Stimulated activated CD8-positive, alpha-beta memory T cell treated with anti-CD3 and anti-CD28 coated beads, Interleukin-7, amount 100 ng/mL, for 48 hours (primary cell): Measurements from ENCODE around the gene KRTAP12-3.
"Not testable (repeated sequence)": the region's sequence is repeated elsewhere in the genome, so short reads cannot be mapped to it uniquely, and the experiment has no call there.

Source experiments
- DNase-seq, 2 donors: peaks; one replicate each; pipeline ENCODE4 v3.0.0-alpha.2; 2020; ENCODE audit warnings: low read depth in 1 of 2; ENCODE audit errors: extremely low read depth in 1 of 2

The KRTAP12-3 gene

GRCh38 chr21:44682580-44683151 lies 24.9 kb downstream of the KRTAP12-3 start:
- DNase-seq: no peak

- no peak for DNase-seq
Observed at GRCh38 chr21:44684077-44684476, 26.3 kb downstream of the KRTAP12-3 start.

- DNase-seq: no peak
Observed at GRCh38 chr21:44684483-44684882, 26.8 kb downstream of the KRTAP12-3 start.

DNA sequence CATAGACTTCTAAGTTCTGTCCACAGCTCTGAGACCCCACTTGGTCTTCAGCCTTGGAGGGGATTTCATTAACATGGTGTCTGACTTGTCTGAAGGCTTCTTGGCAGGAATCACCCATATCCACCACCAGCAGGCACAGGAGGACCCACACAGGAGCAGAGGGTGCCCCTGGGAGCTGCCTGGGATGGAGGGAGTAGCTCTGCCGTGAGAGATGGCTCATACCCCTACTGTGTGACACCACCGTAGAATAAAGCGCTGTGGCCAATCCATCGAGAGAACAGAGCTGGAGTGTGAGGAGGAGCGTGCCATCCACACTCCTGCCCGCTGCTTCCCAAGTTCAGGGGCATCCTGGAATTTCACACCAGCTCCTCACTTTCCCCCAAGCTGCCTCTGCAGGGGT lies 27.3 kb downstream of the KRTAP12-3 start:
- not testable (repeated sequence) for DNase-seq

DNA sequence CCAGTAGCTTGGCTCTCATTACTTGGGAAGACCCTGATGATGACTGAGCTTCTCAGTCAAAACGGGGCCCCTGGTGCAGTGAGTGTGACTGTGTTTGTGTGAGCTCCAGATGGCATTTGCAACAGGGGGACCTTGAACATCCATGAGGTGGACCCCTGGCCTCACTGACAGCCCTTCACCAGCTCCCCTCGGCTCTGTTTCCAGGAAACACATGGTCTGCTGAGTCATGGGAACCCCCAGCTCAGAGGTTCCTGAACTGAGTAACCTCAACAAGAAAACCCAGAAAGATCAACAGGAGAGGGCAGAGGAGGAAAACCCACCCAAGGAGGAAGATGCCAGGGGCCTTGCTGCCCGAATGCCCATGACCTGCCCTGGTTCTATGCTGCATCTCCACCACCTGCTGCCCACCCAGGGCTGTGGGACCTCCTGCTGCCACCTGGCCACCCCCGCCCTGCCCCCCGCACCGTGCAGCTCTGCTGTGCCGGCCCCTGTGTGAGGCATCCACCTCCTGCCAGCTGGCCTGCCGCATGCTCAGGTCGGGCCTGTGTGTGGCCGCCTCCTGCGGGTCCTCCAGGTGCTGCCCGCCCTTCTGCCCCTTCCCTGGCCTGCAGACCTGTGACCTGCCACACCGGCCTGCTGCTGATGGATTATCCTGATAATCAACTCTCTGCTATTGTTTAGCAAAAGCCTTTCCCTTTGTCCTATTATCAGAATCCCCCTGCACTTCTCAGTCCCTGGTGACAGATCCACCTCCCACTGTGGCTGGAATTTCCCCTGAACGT lies 28.5 kb downstream of the KRTAP12-3 start:
- DNase-seq: no peak

DNA sequence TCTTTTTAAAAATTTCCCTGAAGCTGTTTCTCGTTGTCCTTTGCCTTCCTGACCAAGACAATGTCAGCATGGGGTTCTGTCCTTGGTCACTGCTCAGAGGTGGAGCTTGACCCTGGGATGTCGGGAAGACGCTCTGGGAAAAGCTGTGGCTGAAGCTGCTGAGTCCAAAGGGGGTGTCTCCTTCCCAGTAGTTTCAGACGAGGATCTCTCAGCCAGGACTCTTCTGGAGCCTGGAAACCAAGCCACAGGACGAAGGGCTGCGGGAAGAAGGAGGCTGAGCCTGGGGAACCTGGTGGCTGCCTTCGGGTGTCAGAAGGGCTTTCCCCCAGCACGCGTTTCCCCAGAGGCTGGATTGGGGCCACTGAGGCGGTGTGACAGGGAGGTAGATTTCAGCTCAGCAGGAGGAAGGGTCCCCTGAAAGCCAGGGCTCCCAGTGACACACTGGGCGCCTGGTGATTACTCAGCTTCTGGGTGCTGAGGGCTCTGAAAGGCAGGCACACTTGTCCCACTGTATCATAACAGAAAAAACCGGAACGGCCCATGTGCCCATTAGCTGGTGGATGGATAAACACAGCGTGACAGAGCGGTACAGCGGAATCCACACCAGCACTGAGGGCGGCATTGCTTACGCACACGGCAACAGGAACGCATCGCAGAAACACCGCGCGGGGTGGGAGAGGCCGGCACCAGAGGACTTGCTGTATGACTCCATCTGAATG lies 29.3 kb downstream of the KRTAP12-3 start:
- DNase-seq: no peak

DNA sequence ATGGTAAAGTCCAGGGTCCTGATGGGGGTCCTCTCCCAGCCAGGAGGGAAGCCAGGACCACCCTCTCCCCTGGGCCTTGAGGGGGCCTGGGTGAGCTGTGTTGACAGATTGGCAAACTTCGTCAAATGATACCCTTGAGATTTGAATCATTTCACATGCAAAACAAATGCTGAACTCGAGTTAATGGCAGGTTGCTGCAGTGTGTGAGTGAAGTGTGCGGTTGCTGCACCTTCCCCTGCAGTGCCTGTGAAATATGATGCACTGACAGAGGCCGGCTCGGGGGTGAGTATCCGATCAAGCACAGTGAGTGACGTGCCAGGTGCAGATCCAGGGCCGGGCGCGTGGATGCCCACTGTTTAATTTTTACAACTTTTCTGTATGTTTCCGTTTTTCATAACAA lies 29.9 kb downstream of the KRTAP12-3 start:
- no peak for DNase-seq

DNA sequence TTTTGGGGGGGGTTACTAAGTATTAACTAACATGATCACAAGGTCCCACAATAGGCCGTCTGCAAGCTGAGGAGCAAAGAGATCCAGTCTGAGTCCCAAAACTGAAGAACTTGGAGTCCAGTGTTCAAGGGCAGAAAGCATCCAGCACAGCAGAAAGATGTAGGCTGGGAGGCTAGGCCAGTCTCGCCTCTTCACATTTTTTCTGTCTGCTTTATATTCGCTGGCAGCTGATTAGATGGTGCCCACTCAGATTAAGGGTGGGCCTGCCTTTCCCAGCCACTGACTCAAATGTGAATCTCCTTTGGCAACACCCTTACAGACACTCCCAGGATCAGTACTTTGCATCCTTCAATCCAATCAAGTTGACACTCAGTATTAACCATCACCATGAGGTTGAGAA lies 32.0 kb downstream of the KRTAP12-3 start:
- DNase-seq: not testable (repeated sequence)

GRCh38 chr21:44691686-44692085 lies 34.0 kb downstream of the KRTAP12-3 start:
- no peak for DNase-seq

GRCh38 chr21:44692798-44693512 lies 35.2 kb downstream of the KRTAP12-3 start:
- no peak for DNase-seq

- no peak for DNase-seq
Observed at GRCh38 chr21:44694776-44695175, 37.0 kb downstream of the KRTAP12-3 start.

DNA sequence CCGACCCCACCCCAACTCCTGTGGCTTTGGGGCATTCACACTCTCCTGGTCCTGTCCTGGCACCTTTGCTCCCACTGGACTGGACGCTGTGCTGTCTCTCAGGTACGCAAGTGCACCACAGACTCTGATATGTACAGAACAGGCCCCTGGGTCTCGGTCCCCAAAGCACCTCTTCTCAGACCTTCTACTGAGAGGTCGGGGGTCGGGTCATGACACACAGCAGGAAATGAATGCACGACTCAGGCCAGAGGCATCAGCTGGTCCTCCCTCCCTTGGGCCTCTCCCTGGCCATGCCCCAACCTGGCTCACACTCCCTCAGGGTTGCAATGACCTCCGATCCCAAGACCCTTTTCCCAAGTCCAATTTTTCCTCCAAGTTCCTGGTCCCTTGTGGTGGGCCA lies 37.5 kb downstream of the KRTAP12-3 start:
- no peak for DNase-seq

DNA sequence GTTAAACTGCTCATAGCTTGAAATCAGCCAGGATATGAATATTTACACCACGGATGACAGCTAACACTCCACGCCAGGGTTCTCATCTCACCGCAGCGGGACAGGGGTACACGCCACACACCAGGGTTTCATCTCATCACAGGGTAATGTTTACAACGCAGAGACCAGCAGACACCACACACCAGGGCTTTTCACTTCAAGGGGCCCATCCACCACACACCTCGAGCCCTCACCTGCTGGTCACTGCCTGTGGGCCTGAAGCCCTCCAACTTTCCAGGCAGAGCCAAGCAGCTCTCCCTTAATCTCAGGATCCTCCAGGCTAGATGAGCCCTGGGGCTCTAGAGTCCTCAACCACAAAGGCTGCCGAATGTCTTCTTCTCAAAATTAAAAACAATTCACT lies 37.9 kb downstream of the KRTAP12-3 start:
- DNase-seq: no peak

GRCh38 chr21:44696572-44696971 lies 38.8 kb downstream of the KRTAP12-3 start:
- DNase-seq: no peak

DNA sequence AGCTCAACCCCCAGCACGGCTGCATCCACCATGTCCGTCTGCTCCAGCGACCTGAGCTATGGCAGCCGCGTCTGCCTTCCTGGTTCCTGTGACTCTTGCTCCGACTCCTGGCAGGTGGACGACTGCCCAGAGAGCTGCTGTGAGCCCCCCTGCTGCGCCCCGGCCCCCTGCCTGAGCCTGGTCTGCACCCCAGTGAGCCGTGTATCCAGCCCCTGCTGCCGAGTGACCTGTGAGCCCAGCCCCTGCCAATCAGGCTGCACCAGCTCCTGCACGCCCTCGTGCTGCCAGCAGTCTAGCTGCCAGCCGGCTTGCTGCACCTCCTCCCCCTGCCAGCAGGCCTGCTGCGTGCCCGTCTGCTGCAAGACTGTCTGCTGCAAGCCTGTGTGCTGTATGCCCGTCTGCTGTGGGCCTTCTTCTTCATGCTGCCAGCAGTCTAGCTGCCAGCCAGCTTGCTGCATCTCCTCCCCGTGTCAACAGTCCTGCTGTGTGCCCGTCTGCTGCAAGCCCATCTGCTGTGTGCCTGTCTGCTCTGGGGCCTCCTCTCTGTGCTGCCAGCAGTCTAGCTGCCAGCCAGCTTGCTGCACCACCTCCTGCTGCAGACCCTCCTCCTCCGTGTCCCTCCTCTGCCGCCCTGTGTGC lies 39.6 kb downstream of the KRTAP12-3 start, which contains the start of gene KRTAP10-12:
Gene KRTAP10-12 (plus strand): TSS at position 1 of the 639 bp plus-strand sequence. CDS start 30 bp downstream, at position 31.
- DNase-seq: not testable (repeated sequence)

GRCh38 chr21:44697811-44698734 lies 40.3 kb downstream of the KRTAP12-3 start:
- no peak for DNase-seq

DNA sequence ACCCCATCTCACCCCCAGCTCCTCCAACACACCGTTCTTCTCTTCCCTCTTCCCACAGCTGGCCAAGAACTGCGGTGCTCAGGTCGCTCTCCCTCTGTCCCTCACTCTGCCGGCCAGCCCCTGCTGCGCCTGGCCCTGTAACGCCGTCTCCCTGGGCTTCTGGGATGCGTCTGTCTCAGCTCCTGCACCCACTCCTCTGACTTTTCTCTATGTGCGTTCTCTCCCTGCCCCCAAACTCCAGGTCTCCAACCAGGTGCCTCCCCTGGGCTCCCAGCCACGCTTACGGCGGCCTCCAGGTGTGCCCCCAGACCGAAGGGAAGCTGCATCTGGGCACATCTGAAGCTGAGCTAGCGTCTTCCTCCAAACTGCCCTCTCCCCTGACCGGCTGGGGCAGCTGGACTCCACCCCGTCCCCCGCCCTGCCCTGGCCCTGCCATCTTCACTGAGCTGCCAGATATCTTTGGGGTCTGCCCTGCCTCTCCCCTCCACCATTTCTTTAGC lies 41.8 kb downstream of the KRTAP12-3 start:
- DNase-seq: no peak

- DNase-seq: no peak
Observed at GRCh38 chr21:44700101-44701022, 42.6 kb downstream of the KRTAP12-3 start.
